GM12878 (cell line): Measurements from ENCODE around the gene PERCC1. TPM values are rescaled to one million over a fixed set of nuclear protein-coding genes. Genes with fewer than 3 reads are reported as not detected.

Experiments used
- ATAC-seq: fragments of 200-7000 bp; cut with Tn5 transposase; 3 replicates; pipeline ENCODE4 v1.9.1; 2020; ENCODE audit warnings: mild to moderate bottlenecking, moderate library complexity
- BruUV-seq: library from RNA; stranded (reverse); fragments of 400-500 nt; replicated peaks from 2 replicates; lab custom pipeline; 2021; lab: Mats Ljungman, UMichigan
- CTCF ChIA-PET: fragments of 300-600 bp; sonication (Branson Sonifier 250); formaldehyde crosslinking; extraction: SDS; loops from one replicate; lab custom pipeline; 2021; ENCODE audit warnings: inconsistent platforms; lab: Yijun Ruan, JAX
- POLR2A ChIA-PET: fragments of 350-600 bp; formaldehyde crosslinking; extraction: SDS; loops from one replicate; lab custom pipeline; 2021; ENCODE audit warnings: inconsistent platforms; lab: Charles Lee
- RAD21 ChIA-PET: fragments of 300-600 bp; sonication (Branson Sonifier 250); formaldehyde crosslinking; loops from one replicate; lab custom pipeline; 2023; ENCODE audit warnings: antibody characterized with exemption; ENCODE audit not compliant: unreplicated experiment; lab: Charles Lee
- SMC1A ChIA-PET: fragments of 300-600 bp; sonication (Branson Sonifier 250); formaldehyde crosslinking; loops from one replicate; lab custom pipeline; 2023; ENCODE audit not compliant: unreplicated experiment, uncharacterized antibody; lab: Charles Lee
- DNase-seq: peaks from one replicate; pipeline ENCODE4 v3.0.0-alpha.2; 2011; ENCODE audit warnings: low read depth, low spot score
- FAIRE-seq: peaks from 3 replicates; lab custom pipeline; 2011; peaks lifted over from hg19 to GRCh38; lab: Jason Lieb, UNC
- H2AFZ ChIP-seq: 2 replicates; pipeline ENCODE4 v1.6.0; 2011; ENCODE audit warnings: low read depth, low read length, control low read depth; ENCODE audit not compliant: control insufficient read depth
- H3K27ac ChIP-seq: 2 replicates; pipeline ENCODE4 v1.5.1; 2011; ENCODE audit warnings: control low read depth; ENCODE audit not compliant: control insufficient read depth, insufficient read depth
- H3K27me3 ChIP-seq, 2 experiments: replicated peaks in 1 of 2; 2 replicates each; pipeline versions ENCODE4 v1.6.0 to v1.6.1; 2011; ENCODE audit warnings: low read length in 1 of 2; ENCODE audit not compliant: control insufficient read depth in 2 of 2, insufficient read depth in 2 of 2
- H3K36me3 ChIP-seq, 2 experiments: 2 replicates each; pipeline ENCODE4 v1.5.1; 2011; ENCODE audit warnings: low read length in 1 of 2; ENCODE audit not compliant: control insufficient read depth in 2 of 2, insufficient read depth in 2 of 2
- H3K4me1 ChIP-seq: 2 replicates; pipeline ENCODE4 v1.6.1; 2011; ENCODE audit warnings: mild to moderate bottlenecking, low read length, moderate library complexity, mixed read lengths; ENCODE audit not compliant: control insufficient read depth, insufficient read depth
- H3K4me2 ChIP-seq: 2 replicates; pipeline ENCODE4 v1.6.0; 2011; ENCODE audit warnings: control low read depth; ENCODE audit not compliant: control insufficient read depth, insufficient read depth
- H3K4me3 ChIP-seq: fragments of 200-600 bp; sonication (generic); 2 replicates; pipeline ENCODE4 v1.5.1; 2016
- H3K79me2 ChIP-seq: 2 replicates; pipeline ENCODE4 v1.6.0; 2011; ENCODE audit warnings: low read length; ENCODE audit not compliant: control insufficient read depth, insufficient read depth
- H3K9ac ChIP-seq: 2 replicates; pipeline ENCODE4 v1.8.0; 2011; ENCODE audit warnings: low read length, control low read depth, mixed read lengths; ENCODE audit not compliant: control insufficient read depth, insufficient read depth
- H3K9me3 ChIP-seq: replicated peaks from 3 replicates; pipeline ENCODE4 v1.5.1; 2011; ENCODE audit warnings: mild to moderate bottlenecking, low read length; ENCODE audit not compliant: control insufficient read depth, insufficient read depth
- H4K20me1 ChIP-seq: 2 replicates; pipeline ENCODE4 v1.6.0; 2011; ENCODE audit not compliant: control insufficient read depth, insufficient read depth
- FOXK2 ChIP-seq: fragments of 450-650 bp; IDR thresholded peaks from 2 replicates; pipeline ENCODE4 v1.6.1; 2017; ENCODE audit warnings: mild to moderate bottlenecking, moderate library complexity
- GATAD2B ChIP-seq: fragments of 450-650 bp; conservative IDR thresholded peaks from 2 replicates; pipeline ENCODE4 v1.6.1; 2017; ENCODE audit warnings: low read depth, mild to moderate bottlenecking, moderate library complexity
- IKZF1 ChIP-seq: fragments of 450-650 bp; conservative IDR thresholded peaks from 2 replicates; pipeline ENCODE4 v1.6.1; 2017; ENCODE audit warnings: antibody characterized with exemption, mild to moderate bottlenecking
- KDM1A ChIP-seq: fragments of 200-600 bp; sonication (generic); IDR thresholded peaks from 2 replicates; pipeline ENCODE4 v1.6.1; 2016; ENCODE audit warnings: borderline replicate concordance
- MXI1 ChIP-seq: fragments of 150-350 bp; IDR thresholded peaks from 2 replicates; pipeline ENCODE4 v1.6.1; 2011; ENCODE audit warnings: low read depth, mild to moderate bottlenecking, inconsistent platforms, low read length, improper control_type of control experiment
- RAD51 ChIP-seq: fragments of 450-650 bp; IDR thresholded peaks from 2 replicates; pipeline ENCODE4 v1.6.1; 2016; ENCODE audit warnings: moderate library complexity, mild to moderate bottlenecking, inconsistent platforms
- ZNF24 ChIP-seq: fragments of 450-650 bp; IDR thresholded peaks from 2 replicates; pipeline ENCODE4 v1.6.1; 2017; ENCODE audit warnings: antibody characterized with exemption, mild to moderate bottlenecking
- WGBS: methylation state at CpG from one replicate; pipeline ENCODE4 v1.1.6; 2016; ENCODE audit warnings: low lambda C conversion rate; ENCODE audit not compliant: insufficient replicate concordance, insufficient coverage; ENCODE audit errors: missing lambda C conversion rate; 5-methylcytosine and 5-hydroxymethylcytosine counted together
- in situ Hi-C: fragments of 300-500 bp; cut with MboI; formaldehyde crosslinking; loops from 9 replicates; pipeline ENCODE4 v1.14.3; 2018; ENCODE audit warnings: mixed read lengths
- intact Hi-C: fragments of 100-400 bp; cut with micrococcal nuclease; formaldehyde crosslinking; loops from one replicate; pipeline ENCODE4 v1.14.2; 2022; ENCODE audit not compliant: unreplicated experiment
- polyA plus RNA-seq, 11 experiments: library from polyadenylated mRNA; depleted of rRNA in 4 of 11; unstranded in 6 of 11; stranded (reverse) in 5 of 11; fragments of >200 nt; fragmentation: Nextera tagmentation in 4 of 11; fragmentation: Illumina TruSeq in 1 of 11; extraction: Ambion mirVana in 4 of 11; extraction: Trizol in 1 of 11; gene quantifications; 1 replicate in 1 of 11; 2 replicates in 10 of 11; pipeline versions ENCODE4 v1.2.1 to v1.2.3, GENCODE V29; 2011 to 2016; ENCODE audit warnings: inconsistent platforms in 2 of 11, missing spikeins in 2 of 11, low read depth in 1 of 11
- total RNA-seq, 4 experiments: library from RNA; depleted of rRNA in 3 of 4; stranded (reverse); fragments of >200 nt in 3 of 4; fragmentation: Illumina TruSeq in 1 of 4; extraction: Trizol in 1 of 4; gene quantifications; 2 replicates each; pipeline versions ENCODE4 v1.2.1 to v1.2.3, GENCODE V29; 2013 to 2021
- TF ChIP-seq, protein P1 (sequence below): IDR thresholded peaks from 2 replicates; pipeline ENCODE4 v1.6.1; 2011; ENCODE audit warnings: mild to moderate bottlenecking, low read depth, low read length, moderate library complexity; ENCODE audit not compliant: insufficient replicate concordance
- TF ChIP-seq, protein P2 (sequence below): fragments of 450-650 bp; IDR thresholded peaks from 2 replicates; pipeline ENCODE4 v1.6.1; 2017; ENCODE audit warnings: mild to moderate bottlenecking, low read depth, inconsistent platforms; ENCODE audit not compliant: poor library complexity, severe bottlenecking

PERCC1 gene
- total and polyA plus RNA-seq, 10 of the 15 experiments (the other 5 are each of a cell fraction or from before 2014, with no cell fraction given) = not detected

DNA sequence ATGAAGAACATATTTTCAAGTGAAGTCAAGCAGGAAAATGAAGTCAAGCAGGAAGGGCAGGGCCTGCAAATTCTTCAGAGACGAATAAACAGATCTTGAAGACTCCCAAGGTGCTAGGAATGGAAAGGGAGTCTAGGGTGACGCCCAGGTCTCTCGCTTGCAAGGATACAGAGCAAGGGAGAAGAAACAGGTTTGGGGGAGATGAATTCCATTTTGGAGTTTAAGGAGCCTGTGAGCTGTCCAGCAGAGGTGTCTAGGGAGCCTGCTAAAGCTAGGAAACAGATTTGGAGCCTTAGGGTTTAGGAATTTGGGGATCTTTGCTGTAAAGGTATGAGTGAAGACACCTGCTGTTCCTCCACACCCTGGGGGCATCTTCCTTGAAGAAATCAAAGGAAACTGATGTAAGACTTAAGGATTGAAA lies 14.3 kb upstream of the PERCC1 start:
- RAD21 ChIA-PET = interaction anchor here (0.6 kb wide), 1 partner anchor 222 kb away, joined by 3 read pairs; no protein-coding TSS in a partner anchor
- no peak for DNase-seq
- intact Hi-C loops = no loop called here
- Histone ChIP-seq H3K9me3 (no peaks in the 10 kb centered on the region), H3K4me2 (no peak overlapping the region), H3K79me2 (peaks cover 25% of the 10 kb centered on the region), H3K27me3 (no peaks in the 10 kb centered on the region), H3K4me3 (no peak overlapping the region), H3K9ac (no peak overlapping the region), H4K20me1 (no peaks in the 10 kb centered on the region), H3K4me1 (no peaks in the 10 kb centered on the region), H3K27ac (no peak overlapping the region), H2AFZ (no peak overlapping the region), H3K36me3 (peaks cover 0 to 1% of the 10 kb centered on the region in 2 experiments; a peak in 2 of 4 replicates)
- TF ChIP-seq, protein P1, sequence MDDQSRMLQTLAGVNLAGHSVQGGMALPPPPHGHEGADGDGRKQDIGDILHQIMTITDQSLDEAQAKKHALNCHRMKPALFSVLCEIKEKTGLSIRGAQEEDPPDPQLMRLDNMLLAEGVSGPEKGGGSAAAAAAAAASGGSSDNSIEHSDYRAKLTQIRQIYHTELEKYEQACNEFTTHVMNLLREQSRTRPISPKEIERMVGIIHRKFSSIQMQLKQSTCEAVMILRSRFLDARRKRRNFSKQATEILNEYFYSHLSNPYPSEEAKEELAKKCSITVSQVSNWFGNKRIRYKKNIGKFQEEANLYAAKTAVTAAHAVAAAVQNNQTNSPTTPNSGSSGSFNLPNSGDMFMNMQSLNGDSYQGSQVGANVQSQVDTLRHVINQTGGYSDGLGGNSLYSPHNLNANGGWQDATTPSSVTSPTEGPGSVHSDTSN = no peak
- TF ChIP-seq GATAD2B (no peak), KDM1A (no peak), FOXK2 (no peak), ZNF24 (no peak), MXI1 (no peak), IKZF1 (no peak), RAD51 (no peak)
- TF ChIP-seq, protein P2, sequence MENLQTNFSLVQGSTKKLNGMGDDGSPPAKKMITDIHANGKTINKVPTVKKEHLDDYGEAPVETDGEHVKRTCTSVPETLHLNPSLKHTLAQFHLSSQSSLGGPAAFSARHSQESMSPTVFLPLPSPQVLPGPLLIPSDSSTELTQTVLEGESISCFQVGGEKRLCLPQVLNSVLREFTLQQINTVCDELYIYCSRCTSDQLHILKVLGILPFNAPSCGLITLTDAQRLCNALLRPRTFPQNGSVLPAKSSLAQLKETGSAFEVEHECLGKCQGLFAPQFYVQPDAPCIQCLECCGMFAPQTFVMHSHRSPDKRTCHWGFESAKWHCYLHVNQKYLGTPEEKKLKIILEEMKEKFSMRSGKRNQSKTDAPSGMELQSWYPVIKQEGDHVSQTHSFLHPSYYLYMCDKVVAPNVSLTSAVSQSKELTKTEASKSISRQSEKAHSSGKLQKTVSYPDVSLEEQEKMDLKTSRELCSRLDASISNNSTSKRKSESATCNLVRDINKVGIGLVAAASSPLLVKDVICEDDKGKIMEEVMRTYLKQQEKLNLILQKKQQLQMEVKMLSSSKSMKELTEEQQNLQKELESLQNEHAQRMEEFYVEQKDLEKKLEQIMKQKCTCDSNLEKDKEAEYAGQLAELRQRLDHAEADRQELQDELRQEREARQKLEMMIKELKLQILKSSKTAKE = no peak
- no peak for ATAC-seq
- BruUV-seq = no TSS peak
- CTCF ChIA-PET = interaction anchor here (0.6 to 1.7 kb wide), 3 partner anchors 13 to 54 kb away, joined by 3 to 4 read pairs (median 4); no protein-coding TSS in a partner anchor
- in situ Hi-C loops = no loop called here
- POLR2A ChIA-PET = no interaction called here
- no peak for FAIRE-seq
- SMC1A ChIA-PET = interaction anchor here (1.0 kb wide), 1 partner anchor 53 kb away, joined by 3 read pairs; no protein-coding TSS in a partner anchor
- 79% methylated on average over 3 of the region's 3 CpGs for WGBS
